Body of pancreas (tissue), 4 donors: Measurements from ENCODE around the gene MAT2B. TPM values are rescaled to one million over a fixed set of nuclear protein-coding genes. Genes with fewer than 3 reads are reported as not detected.

ENCODE experiments used
- ATAC-seq: fragments of 150-250 bp; one replicate; pipeline ENCODE4 v1.9.1; 2016
- DNase-seq, 4 donors: peaks; one replicate each; pipeline ENCODE4 v3.0.0-alpha.2; 2019
- H3K27ac ChIP-seq, 4 donors: fragments of 200-600 bp; sonication (generic); 1 replicate in 3 of 4; 2 replicates in 1 of 4; pipeline versions ENCODE4 v1.5.1 to v1.6.1; 2016 to 2019; ENCODE audit warnings: mild to moderate bottlenecking in 1 of 4, mixed read lengths in 1 of 4, moderate library complexity in 1 of 4
- H3K27me3 ChIP-seq, 2 donors: fragments of 200-600 bp; sonication (generic); one replicate each; pipeline ENCODE4 v1.6.0; 2016; ENCODE audit warnings: mild to moderate bottlenecking in 1 of 2
- H3K36me3 ChIP-seq, 2 donors: fragments of 200-600 bp; sonication (generic); replicated peaks in 1 of 2; 2 replicates each; pipeline ENCODE4 v1.5.1; 2016; ENCODE audit warnings: low read depth in 2 of 2; ENCODE audit not compliant: insufficient read depth in 1 of 2
- H3K4me1 ChIP-seq: fragments of 200-600 bp; sonication (generic); one replicate; pipeline ENCODE4 v1.6.0; 2016
- H3K4me3 ChIP-seq, 2 donors: fragments of 200-600 bp; sonication (generic); 1 replicate in 1 of 2; 2 replicates in 1 of 2; pipeline ENCODE4 v1.5.1; 2016 to 2019
- H3K9me3 ChIP-seq, 3 donors: fragments of 200-600 bp; sonication (generic); 1 replicate in 2 of 3; 2 replicates in 1 of 3; pipeline ENCODE4 v1.5.1; 2016
- CTCF ChIP-seq, 7 experiments: fragments of 450-650 bp in 4 of 7; fragments of 200-600 bp in 3 of 7; sonication (generic) in 3 of 7; IDR thresholded peaks; one replicate each; pipeline ENCODE4 v1.5.1; 2016 to 2019; ENCODE audit warnings: antibody characterized with exemption in 7 of 7
- POLR2A ChIP-seq, 3 donors: fragments of 450-650 bp; IDR thresholded peaks; one replicate each; pipeline ENCODE4 v1.6.1; 2016; ENCODE audit warnings: antibody characterized with exemption in 3 of 3, mild to moderate bottlenecking in 2 of 3
- WGBS, 2 donors: methylation state at CpG; one replicate each; pipeline ENCODE4 v1.1.5; 2017; 5-methylcytosine and 5-hydroxymethylcytosine counted together
- intact Hi-C: fragments of 100-400 bp; cut with DNase I; formaldehyde crosslinking; loops from one replicate; pipeline ENCODE4 v1.15.1; 2023
- total RNA-seq, 2 donors: library from RNA; depleted of rRNA; stranded (reverse); fragments of >200 nt; gene quantifications; one replicate each; pipeline ENCODE4 v1.1.0, GENCODE V29; 2016

Gene MAT2B
- total RNA-seq, 2 donors from 2014 or later: 18.5 to 29.1 TPM

DNA sequence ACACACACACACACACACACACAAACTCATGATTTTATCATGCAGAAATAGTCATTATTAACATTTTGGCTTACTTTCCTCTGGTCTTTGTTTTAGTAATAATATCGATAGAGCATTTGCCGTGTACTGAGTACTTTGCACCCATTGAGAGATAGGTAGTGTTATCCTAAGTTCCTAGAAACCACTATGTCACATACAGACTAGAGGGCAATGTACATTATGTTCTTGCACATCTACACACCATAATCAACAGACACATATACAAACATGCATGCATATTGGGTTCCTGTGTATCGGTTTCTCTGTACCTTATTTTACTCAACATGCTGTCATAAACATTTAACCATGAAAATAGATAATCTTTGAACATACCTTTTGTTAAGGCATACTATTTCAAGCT lies 45.7 kb downstream of the MAT2B start:
- H3K36me3 ChIP-seq: no peaks in the 10 kb centered on the region
- H3K4me1 ChIP-seq: no peaks in the 10 kb centered on the region
- intact Hi-C loops: no loop called here
- TF ChIP-seq POLR2A (IDR thresholded peaks at IDR 0.05): no peak
- TF ChIP-seq CTCF (IDR thresholded peaks at IDR 0.05): no peak
- DNase-seq (no peak), ATAC-seq (no peak)
- WGBS, 2 donors: 89 to 91% methylated on average over 3 of the region's 3 CpGs
- H3K9me3 ChIP-seq: no peaks in the 10 kb centered on the region
- H3K27me3 ChIP-seq: no peaks in the 10 kb centered on the region
- H3K27ac ChIP-seq: no peak overlapping the region
- no peak overlapping the region for H3K4me3 ChIP-seq

DNA sequence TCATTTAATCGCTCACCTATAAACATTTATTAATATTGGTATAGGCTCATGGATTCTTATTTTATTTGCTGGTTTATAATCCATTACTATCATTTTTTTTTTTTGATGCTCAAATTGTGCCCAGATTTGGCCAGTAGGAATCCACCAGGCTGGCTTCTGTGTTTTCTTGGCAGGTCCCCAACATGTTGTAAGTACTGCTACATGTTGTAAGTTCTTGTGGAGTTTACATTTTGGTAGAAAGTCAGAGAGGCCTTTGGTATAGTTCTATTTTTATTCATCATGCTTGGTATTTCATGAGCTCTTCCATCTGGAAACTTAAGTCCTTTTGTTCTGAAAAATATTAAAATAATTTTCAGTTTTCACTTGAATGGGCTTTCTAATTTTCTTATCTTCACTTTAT lies 47.1 kb downstream of the MAT2B start:
- intact Hi-C loops: no loop called here
- WGBS, 2 donors: 90 to 94% methylated on average over 1 of the region's 1 CpG
- ATAC-seq (no peak), DNase-seq (no peak)
- Histone ChIP-seq H3K9me3 (no peaks in the 10 kb centered on the region), H3K4me1 (no peaks in the 10 kb centered on the region), H3K27me3 (no peaks in the 10 kb centered on the region), H3K4me3 (no peak overlapping the region), H3K36me3 (no peaks in the 10 kb centered on the region), H3K27ac (no peak overlapping the region)
- no peak for TF ChIP-seq CTCF (IDR thresholded peaks at IDR 0.05)
- no peak for TF ChIP-seq POLR2A (IDR thresholded peaks at IDR 0.05)

GRCh38 chr5:163561339-163561738 lies 55.9 kb downstream of the MAT2B start:
- no peak for ATAC-seq
- H3K27me3 ChIP-seq: no peaks in the 10 kb centered on the region
- WGBS, 2 donors: 74% methylated on average over 5 of the region's 5 CpGs
- no peaks in the 10 kb centered on the region for H3K9me3 ChIP-seq
- peaks cover 10% of the 10 kb centered on the region for H3K4me1 ChIP-seq
- DNase-seq: no peak
- H3K36me3 ChIP-seq: no peaks in the 10 kb centered on the region
- intact Hi-C loops: loop anchor here (10.0 kb wide), 1 partner anchor 943 kb away; no protein-coding TSS in a partner anchor
- H3K4me3 ChIP-seq: no peak overlapping the region
- TF ChIP-seq POLR2A (IDR thresholded peaks at IDR 0.05) (no peak), CTCF (IDR thresholded peaks at IDR 0.05) (no peak)
- no peak overlapping the region for H3K27ac ChIP-seq

- ATAC-seq (no peak), DNase-seq (no peak)
- no peak for TF ChIP-seq CTCF (IDR thresholded peaks at IDR 0.05)
- no peak for TF ChIP-seq POLR2A (IDR thresholded peaks at IDR 0.05)
Measured at GRCh38 chr5:163562071-163562470, 56.7 kb downstream of the MAT2B start.

DNA sequence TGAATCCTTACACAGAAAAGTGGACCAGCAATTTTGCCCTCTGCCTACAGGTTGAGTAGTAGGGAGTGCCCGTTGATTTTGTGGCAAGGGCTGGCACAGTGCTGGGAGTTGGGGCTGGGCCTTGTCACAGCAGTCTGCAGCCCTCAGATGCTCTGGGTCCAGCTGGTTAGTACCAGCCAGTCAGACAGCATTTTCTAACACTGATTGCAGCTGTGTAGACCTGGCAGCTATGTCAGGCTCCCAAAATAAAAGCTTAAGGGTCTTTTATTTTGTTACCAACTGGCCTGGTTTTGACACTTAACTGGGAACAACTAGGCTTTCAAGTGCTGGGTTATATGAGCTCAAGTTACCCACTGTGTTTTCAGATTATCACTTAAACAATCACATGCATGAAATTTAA lies 57.7 kb downstream of the MAT2B start:
- Histone ChIP-seq H3K36me3 (no peaks in the 10 kb centered on the region), H3K4me3 (no peak overlapping the region), H3K4me1 (peaks cover 14% of the 10 kb centered on the region), H3K27ac (no peak overlapping the region), H3K27me3 (no peaks in the 10 kb centered on the region), H3K9me3 (no peaks in the 10 kb centered on the region)
- no peak for TF ChIP-seq POLR2A (IDR thresholded peaks at IDR 0.05)
- TF ChIP-seq CTCF (IDR thresholded peaks at IDR 0.05): no peak
- ATAC-seq (no peak), DNase-seq (no peak)
- WGBS, 2 donors: 27% methylated on average over 1 of the region's 1 CpG; no CpG with 5 or more reads in 1 of the 2 donors
- intact Hi-C loops: loop anchor here (10.0 kb wide), 1 partner anchor 942 kb away; no protein-coding TSS in a partner anchor

More at GRCh38 chr5:163562071-163562470, 56.7 kb downstream of the MAT2B start:
- WGBS, 2 donors: 46 to 58% methylated on average over 3 of the region's 3 CpGs
- Histone ChIP-seq H3K36me3 (no peaks in the 10 kb centered on the region), H3K27ac (no peak overlapping the region), H3K4me3 (no peak overlapping the region), H3K27me3 (no peaks in the 10 kb centered on the region), H3K4me1 (peaks cover 14% of the 10 kb centered on the region), H3K9me3 (no peaks in the 10 kb centered on the region)
- intact Hi-C loops: loop anchor here (10.0 kb wide), 1 partner anchor 943 kb away; no protein-coding TSS in a partner anchor
